HEK293 (cell line): ENCODE data around the gene PIP5K1C.
A peak's percentile ranks its signal among the peaks of the same experiment; 100 is the strongest.

ENCODE experiments used
- CTCF ChIA-PET: fragments of 350-600 bp; formaldehyde crosslinking; extraction: SDS; loops from one replicate; lab custom pipeline; 2021; ENCODE audit warnings: antibody characterized with exemption; lab: Yijun Ruan, JAX
- POLR2A ChIA-PET: fragments of 300-600 bp; formaldehyde crosslinking; extraction: SDS; loops from one replicate; lab custom pipeline; 2020; ENCODE audit warnings: antibody characterized with exemption, inconsistent platforms; lab: Yijun Ruan, JAX
- H3K27ac ChIP-seq: fragments of 200-500 bp; sonication (Bioruptor generic); 2 replicates; pipeline ENCODE4 v1.5.1; 2014; ENCODE audit warnings: low read depth, low read length, control low read depth, inconsistent platforms; ENCODE audit errors: extremely low read depth
- H3K36me3 ChIP-seq, 2 experiments: fragments of 200-500 bp in 1 of 2; sonication (Bioruptor generic) in 1 of 2; 1 replicate in 1 of 2; 2 replicates in 1 of 2; pipeline ENCODE4 v1.5.1; 2014 to 2017; ENCODE audit warnings: inconsistent platforms in 2 of 2, low read length in 2 of 2; ENCODE audit not compliant: control insufficient read depth in 2 of 2, insufficient read depth in 1 of 2
- H3K4me1 ChIP-seq: fragments of 200-500 bp; sonication (Bioruptor generic); 2 replicates; pipeline ENCODE4 v1.5.1; 2014; ENCODE audit warnings: mild to moderate bottlenecking, low read length, inconsistent platforms; ENCODE audit not compliant: control insufficient read depth, insufficient read depth
- H3K4me3 ChIP-seq: 2 replicates; pipeline ENCODE4 v1.5.1; 2011; ENCODE audit warnings: low read depth, mild to moderate bottlenecking, control low read depth, low read length, moderate library complexity
- H3K9me3 ChIP-seq: fragments of 200-500 bp; sonication (Bioruptor generic); 2 replicates; pipeline ENCODE4 v1.5.1; 2014; ENCODE audit warnings: low read depth, low read length, inconsistent platforms; ENCODE audit not compliant: control insufficient read depth, insufficient read depth
- FEZF1 ChIP-seq: fragments of 450-650 bp; formaldehyde crosslinking; IDR thresholded peaks from 2 replicates; pipeline ENCODE4 v1.5.1; 2016; ENCODE audit warnings: missing biosample characterization, missing genetic modification characterization
- PRDM10 ChIP-seq: fragments of 450-650 bp; formaldehyde crosslinking; IDR thresholded peaks from 2 replicates; pipeline ENCODE4 v1.5.1; 2016; ENCODE audit warnings: missing biosample characterization, missing genetic modification characterization
- RBAK ChIP-seq: fragments of 450-650 bp; formaldehyde crosslinking; IDR thresholded peaks from 2 replicates; pipeline ENCODE4 v1.5.1; 2016; ENCODE audit warnings: missing biosample characterization, missing genetic modification characterization
- SCRT2 ChIP-seq: fragments of 450-650 bp; formaldehyde crosslinking; IDR thresholded peaks from 2 replicates; pipeline ENCODE4 v1.5.1; 2016; ENCODE audit warnings: missing biosample characterization, missing genetic modification characterization
- SP3 ChIP-seq: fragments of 450-650 bp; formaldehyde crosslinking; IDR thresholded peaks from 2 replicates; pipeline ENCODE4 v1.5.1; 2016; ENCODE audit warnings: missing biosample characterization, missing genetic modification characterization
- ZBTB48 ChIP-seq: fragments of 450-650 bp; formaldehyde crosslinking; IDR thresholded peaks from 2 replicates; pipeline ENCODE4 v1.5.1; 2016; ENCODE audit warnings: missing biosample characterization, missing genetic modification characterization
- ZFP3 ChIP-seq: fragments of 450-650 bp; formaldehyde crosslinking; IDR thresholded peaks from 2 replicates; pipeline ENCODE4 v1.5.1; 2016; ENCODE audit warnings: low read depth, missing biosample characterization, missing genetic modification characterization
- ZNF19 ChIP-seq: fragments of 450-650 bp; formaldehyde crosslinking; IDR thresholded peaks from 2 replicates; pipeline ENCODE4; 2016; ENCODE audit warnings: missing biosample characterization, missing genetic modification characterization, low read depth
- ZNF266 ChIP-seq: fragments of 450-650 bp; formaldehyde crosslinking; IDR thresholded peaks from 2 replicates; pipeline ENCODE4 v1.5.1; 2016; ENCODE audit warnings: missing biosample characterization, missing genetic modification characterization, low read depth
- ZNF341 ChIP-seq: fragments of 450-650 bp; formaldehyde crosslinking; IDR thresholded peaks from 2 replicates; pipeline ENCODE4; 2016; ENCODE audit warnings: low read depth, missing biosample characterization, missing genetic modification characterization
- ZNF37A ChIP-seq: fragments of 450-650 bp; IDR thresholded peaks from 2 replicates; pipeline ENCODE4 v1.5.1; 2018; ENCODE audit warnings: missing biosample characterization, missing genetic modification characterization
- ZNF473 ChIP-seq: fragments of 450-650 bp; formaldehyde crosslinking; IDR thresholded peaks from 2 replicates; pipeline ENCODE4 v1.5.1; 2017; ENCODE audit warnings: missing biosample characterization, missing genetic modification characterization
- ZNF544 ChIP-seq: fragments of 450-650 bp; formaldehyde crosslinking; IDR thresholded peaks from 2 replicates; pipeline ENCODE4 v1.5.0; 2017; ENCODE audit warnings: missing biosample characterization, missing genetic modification characterization
- ZNF560 ChIP-seq: fragments of 450-650 bp; formaldehyde crosslinking; IDR thresholded peaks from 2 replicates; pipeline ENCODE4 v1.5.1; 2017; ENCODE audit warnings: missing biosample characterization, missing genetic modification characterization, borderline replicate concordance
- ZNF561 ChIP-seq: fragments of 450-650 bp; IDR thresholded peaks from 2 replicates; pipeline ENCODE4 v1.5.1; 2018; ENCODE audit warnings: missing biosample characterization, missing genetic modification characterization, borderline replicate concordance
- ZNF596 ChIP-seq: fragments of 450-650 bp; IDR thresholded peaks from 2 replicates; pipeline ENCODE4 v1.5.0; 2018; ENCODE audit warnings: missing biosample characterization, mild to moderate bottlenecking, missing genetic modification characterization, moderate library complexity
- ZNF600 ChIP-seq: fragments of 450-650 bp; formaldehyde crosslinking; IDR thresholded peaks from 2 replicates; pipeline ENCODE4 v1.5.1; 2016; ENCODE audit warnings: missing biosample characterization, missing genetic modification characterization
- ZNF624 ChIP-seq: fragments of 450-650 bp; formaldehyde crosslinking; IDR thresholded peaks from 2 replicates; pipeline ENCODE4 v1.5.1; 2017; ENCODE audit warnings: missing biosample characterization, missing genetic modification characterization
- ZNF629 ChIP-seq: fragments of 450-650 bp; formaldehyde crosslinking; IDR thresholded peaks from 2 replicates; pipeline ENCODE4 v1.5.1; 2017; ENCODE audit warnings: missing biosample characterization, missing genetic modification characterization

PIP5K1C gene

GRCh38 chr19:3660493-3661219 lies 39.6 kb downstream of the PIP5K1C start:
- ChIA-PET POLR2A (no interaction called here), CTCF (interaction anchor here (0.5 to 1.6 kb wide), 7 partner anchors 44 to 1151 kb away, joined by 3 to 7 read pairs (median 3); no protein-coding TSS in a partner anchor)
- H3K27ac ChIP-seq: no peak overlapping the region
- peaks cover 0 to 73% of the 10 kb centered on the region in 2 experiments; a peak in 2 of 3 replicates for H3K36me3 ChIP-seq
- no peak overlapping the region for H3K4me3 ChIP-seq
- H3K9me3 ChIP-seq: no peaks in the 10 kb centered on the region
- no peaks in the 10 kb centered on the region for H3K4me1 ChIP-seq
- TF ChIP-seq ZNF473 (tag by site-specific recombination) (no peak), ZNF600 (tag by site-specific recombination) (0 out of 2 replicates have a peak, but pooled peaks have one; percentile 37), SCRT2 (peak; percentile 87), ZNF596 (tag by site-specific recombination) (no peak), PRDM10 (tag by site-specific recombination) (peak; percentile 55), FEZF1 (tag by site-specific recombination) (no peak)

- POLR2A ChIA-PET: no interaction called here
- Histone ChIP-seq H3K4me1 (no peaks in the 10 kb centered on the region), H3K27ac (no peak overlapping the region), H3K4me3 (no peak overlapping the region), H3K36me3 (peaks cover 0 to 72% of the 10 kb centered on the region in 2 experiments; a peak in 2 of 3 replicates), H3K9me3 (no peaks in the 10 kb centered on the region)
- CTCF ChIA-PET: interaction anchor here (0.5 to 1.3 kb wide), 4 partner anchors 112 to 1150 kb away, joined by 3 to 7 read pairs (median 4); no protein-coding TSS in a partner anchor
- TF ChIP-seq ZNF266 (tag by site-specific recombination) (no peak), ZNF561 (tag by site-specific recombination) (no peak), ZFP3 (no peak), SP3 (no peak), ZNF560 (tag by site-specific recombination) (no peak), ZBTB48 (tag by site-specific recombination) (no peak), ZNF19 (tag by site-specific recombination) (no peak), ZNF544 (tag by site-specific recombination) (no peak), ZNF629 (tag by site-specific recombination) (no peak), ZNF341 (tag by site-specific recombination) (no peak), ZNF37A (tag by site-specific recombination) (no peak), ZNF624 (tag by site-specific recombination) (no peak), RBAK (tag by site-specific recombination) (no peak), SCRT2 (no peak)
These were observed 40.5 kb downstream of the PIP5K1C start for GRCh38 chr19:3659746-3660112.
